HUES64 (cell line): Measurements from ENCODE around the gene SCNN1G.
"Not testable (repeated sequence)": the region's sequence is repeated elsewhere in the genome, so short reads cannot be mapped to it uniquely, and the experiment has no call there.

Experiments used
- H3K27ac ChIP-seq: 2 replicates; pipeline ENCODE4 v1.7.0; 2013; ENCODE audit warnings: low read depth, low read length, inconsistent platforms
- H3K27me3 ChIP-seq: 2 replicates; pipeline ENCODE4 v1.6.1; 2013; ENCODE audit warnings: mild to moderate bottlenecking, low read length; ENCODE audit not compliant: insufficient read depth
- H3K36me3 ChIP-seq: 2 replicates; pipeline ENCODE4 v1.6.1; 2013; ENCODE audit warnings: mild to moderate bottlenecking, low read length; ENCODE audit not compliant: insufficient read depth
- H3K4me1 ChIP-seq: 2 replicates; pipeline ENCODE4 v1.6.1; 2013; ENCODE audit warnings: mild to moderate bottlenecking, low read length, moderate library complexity; ENCODE audit not compliant: insufficient read depth
- H3K4me3 ChIP-seq: 2 replicates; pipeline ENCODE4 v1.5.1; 2013; ENCODE audit warnings: mild to moderate bottlenecking, low read length, moderate library complexity
- H3K9ac ChIP-seq: 2 replicates; pipeline ENCODE4 v1.6.1; 2013; ENCODE audit warnings: mild to moderate bottlenecking, low read depth, low read length
- H3K9me3 ChIP-seq: 2 replicates; pipeline ENCODE4 v1.6.1; 2013; ENCODE audit warnings: low read depth, low read length; ENCODE audit not compliant: insufficient read depth
- WGBS: fragments of 150-250, 120-280 bp; methylation state at CpG from one replicate; pipeline ENCODE4 v1.1.7; 2013; ENCODE audit warnings: missing lambda C conversion rate; 5-methylcytosine and 5-hydroxymethylcytosine counted together

The SCNN1G gene

DNA sequence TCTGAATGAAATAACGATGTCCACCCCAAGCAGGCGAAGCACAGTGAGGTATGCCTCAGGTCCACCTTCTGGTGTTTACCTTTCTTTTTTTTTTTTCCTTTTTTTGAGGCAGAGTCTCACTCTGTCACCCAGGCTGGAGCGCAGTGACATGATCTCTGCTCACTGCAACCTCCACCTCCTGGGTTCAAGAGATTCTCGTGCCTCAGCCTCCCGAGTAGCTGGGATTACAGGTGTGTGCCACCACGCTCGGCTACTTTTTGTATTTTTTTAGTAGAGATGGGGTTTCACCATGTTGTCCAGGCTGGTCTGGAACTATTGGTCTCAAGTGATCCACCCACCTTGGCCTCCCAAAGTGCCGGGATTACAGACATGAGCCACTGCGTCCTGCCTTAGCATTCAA is 38.2 kb upstream of the SCNN1G start:
- H3K36me3 ChIP-seq, H3K4me3 ChIP-seq, H3K27ac ChIP-seq, H3K9me3 ChIP-seq, H3K9ac ChIP-seq, H3K27me3 ChIP-seq: not testable (repeated sequence)
- WGBS = 94% methylated on average over 9 of the region's 9 CpGs
- H3K4me1 ChIP-seq = peaks cover 37% of the 10 kb centered on the region

- Histone ChIP-seq H3K27ac (no peak overlapping the region), H3K36me3 (no peaks in the 10 kb centered on the region), H3K4me3 (no peak overlapping the region)
Measured at GRCh38 chr16:23145186-23145585, 37.4 kb upstream of the SCNN1G start.

GRCh38 chr16:23145608-23146007 is 36.9 kb upstream of the SCNN1G start:
- Histone ChIP-seq H3K9ac (no peak overlapping the region), H3K27me3 (peaks cover 7% of the 10 kb centered on the region; the same call in 1 of the 2 replicates), H3K4me3 (no peak overlapping the region), H3K4me1 (peaks cover 37% of the 10 kb centered on the region), H3K9me3 (no peaks in the 10 kb centered on the region), H3K27ac (no peak overlapping the region), H3K36me3 (no peaks in the 10 kb centered on the region)
- 60% methylated on average over 3 of the region's 3 CpGs for WGBS

More at GRCh38 chr16:23145186-23145585, 37.4 kb upstream of the SCNN1G start:
- whole genome bisulfite sequencing = 47% methylated on average over 6 of the region's 6 CpGs
- Histone ChIP-seq H3K27me3 (peaks cover 3% of the 10 kb centered on the region; the same call in 1 of the 2 replicates), H3K9ac (no peak overlapping the region), H3K9me3 (no peaks in the 10 kb centered on the region), H3K4me1 (peaks cover 37% of the 10 kb centered on the region)

GRCh38 chr16:23146877-23147601 is 35.5 kb upstream of the SCNN1G start:
- H3K9me3 ChIP-seq = no peaks in the 10 kb centered on the region
- peak overlapping the region; percentile 78; the same call in 1 of the 2 replicates for H3K4me3 ChIP-seq
- H3K36me3 ChIP-seq = no peaks in the 10 kb centered on the region
- peaks cover 37% of the 10 kb centered on the region for H3K4me1 ChIP-seq
- H3K9ac ChIP-seq = no peak overlapping the region
- 80% methylated on average over 17 of the region's 17 CpGs for WGBS
- H3K27ac ChIP-seq = no peak overlapping the region
- H3K27me3 ChIP-seq = peaks cover 12% of the 10 kb centered on the region; the same call in 1 of the 2 replicates

- Histone ChIP-seq H3K9ac (no peak overlapping the region), H3K4me3 (peak overlapping the region; percentile 78), H3K36me3 (no peaks in the 10 kb centered on the region), H3K27ac (no peak overlapping the region), H3K27me3 (peaks cover 12% of the 10 kb centered on the region; the same call in 1 of the 2 replicates), H3K4me1 (peaks cover 30% of the 10 kb centered on the region), H3K9me3 (no peaks in the 10 kb centered on the region)
- 88% methylated on average over 4 of the region's 4 CpGs for WGBS
Measured at GRCh38 chr16:23147666-23148065, 34.9 kb upstream of the SCNN1G start.

GRCh38 chr16:23148166-23148512 is 34.4 kb upstream of the SCNN1G start:
- Histone ChIP-seq H3K27ac (no peak overlapping the region; the same call in 1 of the 2 replicates), H3K9me3 (no peaks in the 10 kb centered on the region), H3K36me3 (no peaks in the 10 kb centered on the region), H3K4me1 (peaks cover 28% of the 10 kb centered on the region), H3K27me3 (peaks cover 12% of the 10 kb centered on the region; the same call in 1 of the 2 replicates), H3K4me3 (peak overlapping the region; percentile 78), H3K9ac (peak overlapping the region; percentile 72)
- WGBS = 53% methylated on average over 6 of the region's 7 CpGs

GRCh38 chr16:23148513-23149266 is 33.9 kb upstream of the SCNN1G start:
- Histone ChIP-seq H3K9me3 (no peaks in the 10 kb centered on the region), H3K27me3 (peaks cover 12% of the 10 kb centered on the region; the same call in 1 of the 2 replicates), H3K9ac (peak overlapping the region; percentile 72), H3K4me3 (peak overlapping the region; percentile 78), H3K36me3 (no peaks in the 10 kb centered on the region), H3K27ac (no peak overlapping the region; the same call in 1 of the 2 replicates), H3K4me1 (peaks cover 25% of the 10 kb centered on the region)
- WGBS = under 1% methylated on average over 103 of the region's 103 CpGs

GRCh38 chr16:23149267-23149992 is 33.1 kb upstream of the SCNN1G start, which contains the start of gene USP31:
Gene USP31, minus strand, starts transcription at chr16:23149452. Its CDS starts 182 bp downstream, at chr16:23149270.
- H3K27ac ChIP-seq = no peak within 1 kb of the TSS; the same call in 1 of the 2 replicates
- no peaks in the 10 kb centered on the region for H3K9me3 ChIP-seq
- WGBS = 1% methylated on average over 75 of the region's 75 CpGs
- H3K36me3 ChIP-seq = no peaks in the 10 kb centered on the region
- H3K9ac ChIP-seq = peak within 1 kb of the TSS; percentile 72
- peaks cover 12% of the 10 kb centered on the region; the same call in 1 of the 2 replicates for H3K27me3 ChIP-seq
- H3K4me3 ChIP-seq = peak within 1 kb of the TSS; percentile 83
- H3K4me1 ChIP-seq = peaks cover 19% of the 10 kb centered on the region

DNA sequence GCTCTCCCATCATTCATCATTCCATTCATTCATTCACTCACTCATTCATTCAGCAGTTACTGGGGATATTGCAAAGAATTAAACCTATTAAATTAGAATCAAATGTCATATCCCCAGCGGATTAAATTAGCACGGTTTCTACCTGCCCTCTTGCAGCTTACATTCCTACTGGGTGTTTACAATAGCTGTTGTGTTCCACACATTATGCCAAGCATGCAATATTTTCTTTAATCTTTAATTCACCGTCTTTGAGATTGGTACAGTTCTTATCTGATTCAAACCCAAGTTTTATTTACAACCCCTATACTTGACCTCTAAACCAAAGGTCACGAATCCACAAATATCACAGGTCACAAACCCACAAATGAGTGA is 32.6 kb upstream of the SCNN1G start:
- Histone ChIP-seq H3K4me1 (peaks cover 17% of the 10 kb centered on the region), H3K9me3 (no peaks in the 10 kb centered on the region), H3K9ac (no peak overlapping the region), H3K27me3 (peaks cover 12% of the 10 kb centered on the region; the same call in 1 of the 2 replicates), H3K4me3 (peak overlapping the region; percentile 83), H3K36me3 (no peaks in the 10 kb centered on the region), H3K27ac (no peak overlapping the region)
- 72% methylated on average over 4 of the region's 4 CpGs for WGBS

DNA sequence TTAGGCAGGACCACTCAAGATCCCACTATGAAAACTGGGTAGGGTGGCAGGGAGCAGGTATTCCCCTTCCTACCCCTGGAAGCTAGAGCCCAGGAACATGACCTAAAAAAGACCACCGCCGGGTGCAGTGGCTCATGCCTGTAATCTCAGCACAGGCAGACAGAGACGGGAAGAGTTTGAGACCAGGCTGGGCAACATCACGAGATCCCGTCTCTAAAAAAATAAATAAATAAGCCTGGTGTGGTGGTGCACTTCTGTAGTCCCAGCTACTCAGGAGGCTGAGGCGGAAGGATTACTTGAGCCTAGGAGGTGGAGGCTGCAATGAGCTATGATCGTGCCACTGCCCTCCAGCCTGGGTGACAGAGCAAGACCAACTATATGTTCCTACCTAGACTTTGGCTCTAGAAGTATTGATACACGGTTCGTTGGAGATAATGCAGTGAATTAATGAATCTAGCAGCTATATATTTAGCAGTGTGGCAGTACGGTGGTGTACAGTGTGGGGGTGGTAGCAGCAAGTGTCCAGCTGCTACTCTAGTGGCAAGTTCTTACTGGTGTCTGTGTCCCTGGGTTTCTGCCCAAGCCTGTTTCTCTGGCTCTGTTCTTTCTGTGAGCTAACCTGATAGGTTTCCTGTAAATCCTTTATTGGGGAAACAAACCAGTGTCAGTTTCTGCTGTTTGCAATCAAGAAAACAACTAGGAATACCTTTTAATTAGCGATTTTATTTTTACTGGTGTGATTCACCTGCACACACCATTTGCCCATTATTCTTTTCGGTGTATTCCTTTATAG is 30.0 kb upstream of the SCNN1G start:
- Histone ChIP-seq H3K36me3 (no peaks in the 10 kb centered on the region), H3K9ac (no peak overlapping the region), H3K27ac (no peak overlapping the region), H3K4me3 (no peak overlapping the region), H3K27me3 (peaks cover 12% of the 10 kb centered on the region; the same call in 1 of the 2 replicates), H3K9me3 (no peaks in the 10 kb centered on the region), H3K4me1 (no peaks in the 10 kb centered on the region)
- 90% methylated on average over 11 of the region's 12 CpGs for WGBS
